ENCODE measurements around the gene FBN1. TPM values are rescaled to one million over a fixed set of nuclear protein-coding genes. Genes with fewer than 3 reads are reported as not detected.

Gene FBN1
- total RNA-seq, 6 donors from 2014 or later, result 20.3 to 159 (median 44.3) TPM

DNA sequence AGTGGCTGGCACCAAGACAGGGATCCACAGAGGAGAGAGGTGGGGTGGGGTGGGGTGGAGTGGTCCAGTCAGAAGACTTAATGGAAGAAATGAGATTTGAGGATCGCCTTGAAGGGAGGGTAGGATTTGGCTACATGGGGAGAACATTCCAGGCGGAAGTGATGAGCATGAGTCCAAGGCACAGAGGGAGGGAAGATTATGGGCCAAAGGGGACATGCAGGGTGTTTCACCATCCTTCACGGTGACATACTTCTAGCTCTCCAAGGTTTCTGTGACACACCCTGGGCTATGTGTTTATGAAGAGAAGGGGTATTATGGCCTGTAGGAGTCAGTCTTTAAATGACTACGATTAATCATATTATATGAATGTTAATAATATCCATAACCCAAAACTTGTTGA, 7.7 kb upstream of the FBN1 start:
- WGBS, 2 donors, result 94 to 98% methylated on average over 4 of the region's 4 CpGs
- no peak for TF ChIP-seq POLR2AphosphoS5 (IDR thresholded peaks at IDR 0.05)
- no peak for TF ChIP-seq EP300 (IDR thresholded peaks at IDR 0.05)
- TF ChIP-seq POLR2A (IDR thresholded peaks at IDR 0.05), result no peak
- TF ChIP-seq CTCF (IDR thresholded peaks at IDR 0.05), result no peak

DNA sequence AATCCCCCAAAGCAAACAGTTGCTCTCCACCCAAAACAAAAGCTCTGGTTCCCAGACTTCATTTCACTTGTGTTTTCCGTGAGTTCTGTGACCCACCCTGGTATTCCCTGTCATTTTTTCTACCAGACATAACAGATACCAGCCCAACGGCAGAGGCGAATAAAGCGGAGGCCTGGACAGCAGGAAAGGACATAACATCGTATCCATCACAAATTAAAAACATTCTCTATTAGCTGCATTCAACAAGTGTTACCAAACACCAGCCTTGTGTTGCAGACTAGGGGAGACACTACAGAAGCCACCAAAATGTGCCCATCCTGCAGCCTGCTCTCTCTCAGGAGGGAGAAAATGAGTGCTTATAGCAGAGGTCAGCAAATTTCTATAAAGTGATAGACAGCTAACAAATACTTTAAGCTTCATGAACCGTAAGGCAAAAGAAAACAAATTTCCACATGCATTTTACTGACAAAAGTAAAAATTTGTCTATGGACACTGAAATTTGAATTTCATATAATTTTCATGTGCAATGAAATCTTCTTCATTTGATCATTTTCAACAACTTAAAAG, 7.1 kb upstream of the FBN1 start:
- no peak for TF ChIP-seq POLR2A (IDR thresholded peaks at IDR 0.05)
- TF ChIP-seq POLR2AphosphoS5 (IDR thresholded peaks at IDR 0.05), result no peak
- TF ChIP-seq CTCF (IDR thresholded peaks at IDR 0.05), result no peak
- TF ChIP-seq EP300 (IDR thresholded peaks at IDR 0.05), result no peak
- Histone ChIP-seq H3K9me3 (no peaks in the 10 kb centered on the region), H3K27me3 (no peaks in the 10 kb centered on the region), H3K4me3 (no peak overlapping the region), H3K27ac (no peak overlapping the region), H3K4me1 (no peaks in the 10 kb centered on the region), H3K36me3 (no peaks in the 10 kb centered on the region)
- ATAC-seq (ENCODE audit: low FRiP score in 2 of 2) (peak in 1 of 2 donors; percentile 46), DNase-seq (no peak)
- WGBS, 2 donors, result 89 to 92% methylated on average over 6 of the region's 6 CpGs

More for the DNA sequence above, 7.7 kb upstream of the FBN1 start:
- Histone ChIP-seq H3K36me3 (no peaks in the 10 kb centered on the region), H3K27me3 (no peaks in the 10 kb centered on the region), H3K4me1 (no peaks in the 10 kb centered on the region), H3K4me3 (no peak overlapping the region), H3K9me3 (no peaks in the 10 kb centered on the region), H3K27ac (no peak overlapping the region)
- ATAC-seq (ENCODE audit: low FRiP score in 2 of 2), result peak in 1 of 2 donors; percentile 75
- DNase-seq, result no peak

DNA sequence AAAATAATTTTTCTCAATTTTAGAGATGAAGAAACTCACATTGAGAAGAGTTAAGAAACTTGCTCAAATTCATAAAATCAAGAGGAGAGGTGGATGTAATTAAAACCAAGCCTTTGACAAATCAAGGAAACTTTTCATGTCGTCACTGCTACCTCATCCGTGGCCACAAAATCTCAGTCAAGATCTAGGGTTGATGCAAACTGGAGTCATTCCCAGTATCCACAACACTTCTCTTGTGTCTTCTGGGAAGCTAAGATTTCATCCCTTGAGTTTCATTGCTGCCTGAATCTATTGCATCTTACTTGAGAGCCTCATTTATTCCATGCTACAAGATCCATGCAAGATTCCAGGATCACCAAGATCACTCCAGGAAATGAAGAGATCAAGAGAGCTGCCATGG, 5.4 kb upstream of the FBN1 start:
- Histone ChIP-seq H3K9me3 (no peaks in the 10 kb centered on the region), H3K27me3 (no peaks in the 10 kb centered on the region), H3K4me1 (peaks cover 2 to 7% (median 5%) of the 10 kb centered on the region in 4 donors), H3K36me3 (no peaks in the 10 kb centered on the region), H3K27ac (no peak overlapping the region), H3K4me3 (no peak overlapping the region)
- ATAC-seq (ENCODE audit: low FRiP score in 2 of 2), result no peak
- WGBS, 2 donors, result 86 to 94% methylated on average over 2 of the region's 2 CpGs
- no peak for DNase-seq
- TF ChIP-seq POLR2A (IDR thresholded peaks at IDR 0.05) (no peak), POLR2AphosphoS5 (IDR thresholded peaks at IDR 0.05) (no peak)

- Histone ChIP-seq H3K27me3 (peaks cover 0 to 15% (median 6%) of the 10 kb centered on the region in 4 donors), H3K36me3 (no peaks in the 10 kb centered on the region), H3K9me3 (no peaks in the 10 kb centered on the region), H3K4me3 (no peak overlapping the region), H3K27ac (no peak overlapping the region), H3K4me1 (peaks cover 10 to 24% (median 19%) of the 10 kb centered on the region in 4 donors)
- ATAC-seq (ENCODE audit: low FRiP score in 2 of 2) (no peak), DNase-seq (no peak)
- TF ChIP-seq POLR2A (IDR thresholded peaks at IDR 0.05), result no peak
- no peak for TF ChIP-seq EP300 (IDR thresholded peaks at IDR 0.05)
- peak in 1 of 6 experiments; percentile 10 for TF ChIP-seq CTCF (IDR thresholded peaks at IDR 0.05)
Observed at GRCh38 chr15:48647962-48648361, 2.5 kb upstream of the FBN1 start.

- TF ChIP-seq CTCF (IDR thresholded peaks at IDR 0.05), result no peak
- TF ChIP-seq POLR2A (IDR thresholded peaks at IDR 0.05), result no peak
- TF ChIP-seq POLR2AphosphoS5 (IDR thresholded peaks at IDR 0.05), result no peak
- no peak for TF ChIP-seq EP300 (IDR thresholded peaks at IDR 0.05)
- Histone ChIP-seq H3K27me3 (peaks cover 0 to 15% (median 6%) of the 10 kb centered on the region in 4 donors), H3K9me3 (no peaks in the 10 kb centered on the region), H3K36me3 (no peaks in the 10 kb centered on the region), H3K4me3 (peak overlapping the region; percentile 46 to 79 (median 64)), H3K4me1 (peaks cover 10 to 24% (median 19%) of the 10 kb centered on the region in 4 donors), H3K27ac (peak overlapping the region; percentile 79 to 85 (median 82))
- WGBS, 2 donors, result 52 to 87% methylated on average over 5 to 11 of the region's 11 CpGs
- no peak for DNase-seq
- ATAC-seq (ENCODE audit: low FRiP score in 2 of 2), result no peak
Observed at GRCh38 chr15:48646331-48646730, 822 bp upstream of the FBN1 start.

All from upper lobe of left lung (tissue), 6 donors.